T-helper 2 cell treated with Interferon-gamma antibody and Interleukin-4, amounts not matched to agents 5 μg/mL and 100 μg/mL, for 36 hours (primary cell): ENCODE measurements around the gene NCOR2.
A peak's percentile ranks its signal among the peaks of the same experiment; 100 is the strongest.

Source experiments
- DNase-seq: peaks from one replicate; pipeline ENCODE4 v3.0.0; 2021; ENCODE audit warnings: low spot score
- H3K27ac Mint-ChIP-seq: one replicate; pipeline ENCODE4 v1.8.0; 2021; ENCODE audit warnings: mild to moderate bottlenecking, mixed read lengths
- H3K27me3 Mint-ChIP-seq: one replicate; pipeline ENCODE4 v1.8.0; 2021; ENCODE audit warnings: low read depth, mixed read lengths
- H3K36me3 Mint-ChIP-seq: one replicate; pipeline ENCODE4 v1.8.0; 2021; ENCODE audit warnings: low read depth, mixed read lengths
- H3K4me1 Mint-ChIP-seq: one replicate; pipeline ENCODE4 v1.8.0; 2021; ENCODE audit warnings: low read depth, mixed read lengths
- H3K4me3 Mint-ChIP-seq: one replicate; pipeline ENCODE4 v1.8.0; 2022; ENCODE audit warnings: mild to moderate bottlenecking, moderate library complexity, mixed read lengths
- H3K9me3 Mint-ChIP-seq: one replicate; pipeline ENCODE4 v1.8.0; 2021; ENCODE audit warnings: mixed read lengths

NCOR2 gene

GRCh38 chr12:124566997-124567672, at the start of gene NCOR2:
Gene NCOR2, minus strand, starts transcription at chr12:124567612. Its CDS starts 72,361 bp downstream, at chr12:124495251.
- no peaks in the 10 kb centered on the region for H3K9me3 Mint-ChIP-seq
- H3K4me3 Mint-ChIP-seq, result peak within 1 kb of the TSS; percentile 93
- H3K27me3 Mint-ChIP-seq, result no peaks in the 10 kb centered on the region
- peak within 1 kb of the TSS; percentile 90 for H3K27ac Mint-ChIP-seq
- H3K36me3 Mint-ChIP-seq, result no peaks in the 10 kb centered on the region
- DNase-seq, result peak; percentile 35
- peaks cover 11% of the 10 kb centered on the region for H3K4me1 Mint-ChIP-seq

DNA sequence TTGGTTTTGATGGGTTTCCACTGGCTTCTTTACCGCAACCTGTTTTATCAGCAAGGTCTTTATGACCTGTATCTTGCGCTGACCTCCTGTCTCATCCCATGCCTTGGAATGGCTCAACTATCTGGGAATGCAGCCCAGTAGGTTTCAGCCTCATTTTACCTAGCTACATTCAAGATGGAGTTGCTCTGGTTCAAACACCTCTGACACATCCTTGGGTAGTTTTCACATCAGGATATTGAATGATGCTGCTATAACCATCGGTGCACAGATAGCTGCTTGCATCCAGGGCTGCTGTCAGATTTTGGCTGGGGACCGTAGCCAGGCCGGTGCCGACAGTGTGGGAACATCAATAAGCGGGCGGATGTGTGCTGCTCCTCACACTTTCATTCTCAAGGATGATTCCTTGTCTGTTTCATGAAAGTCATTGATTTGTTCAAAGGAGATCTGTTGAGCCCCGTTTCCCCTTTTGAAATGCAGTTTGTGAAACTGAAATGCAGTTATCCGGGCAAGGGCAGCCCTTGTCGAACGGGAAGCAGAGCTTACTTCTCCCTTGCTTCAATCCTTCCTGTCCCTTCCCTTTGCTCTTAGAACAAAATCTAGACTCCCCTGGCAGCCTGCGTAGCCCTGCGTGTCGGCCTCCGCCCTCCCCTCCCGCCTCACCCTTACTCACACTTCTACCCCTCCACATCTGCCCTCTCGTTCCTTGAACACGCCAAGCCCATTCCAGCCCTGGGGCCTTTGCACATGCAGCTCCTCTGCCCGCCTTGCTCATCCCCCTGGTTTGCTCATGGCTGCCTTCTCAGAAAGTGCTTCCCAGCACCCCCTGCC, 49.2 kb upstream of the NCOR2 start:
- H3K4me1 Mint-ChIP-seq, result no peaks in the 10 kb centered on the region
- no peak overlapping the region for H3K27ac Mint-ChIP-seq

DNA sequence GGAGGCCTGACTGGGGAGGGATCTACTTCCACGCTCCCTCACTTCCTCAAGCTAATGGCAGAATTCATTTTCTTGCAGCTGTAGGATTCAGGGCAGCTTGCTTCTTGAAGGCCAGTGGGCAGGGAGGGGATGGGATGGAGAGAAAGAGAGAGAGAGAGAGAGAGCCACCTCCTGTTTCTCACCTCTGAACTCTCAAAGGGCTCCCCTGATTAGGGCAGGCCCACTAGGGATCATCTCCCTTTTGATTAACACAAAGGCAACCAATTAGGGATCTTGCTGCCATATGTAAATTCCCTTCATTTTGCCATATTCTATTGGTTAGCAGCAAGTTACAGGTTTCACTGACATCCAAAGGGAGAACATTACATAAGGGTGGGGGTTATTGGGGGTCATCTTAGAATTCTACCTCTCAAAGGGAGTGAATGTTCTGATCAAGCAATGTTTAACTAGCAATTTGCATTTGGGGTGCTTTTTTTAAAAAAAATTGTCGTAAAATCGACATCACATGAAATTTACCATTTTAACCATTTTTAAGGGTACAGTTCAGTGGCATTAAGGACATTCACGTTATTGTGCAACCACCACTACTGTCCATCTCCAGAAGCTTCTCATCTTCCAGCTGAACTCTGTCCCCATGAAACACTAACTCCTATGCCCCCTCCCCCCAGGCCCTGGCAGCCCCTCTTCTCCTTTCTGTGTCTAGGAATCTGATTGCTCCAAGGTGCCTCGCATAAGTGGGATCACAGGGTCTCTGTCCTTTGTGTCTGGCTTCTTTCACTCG, 47.3 kb upstream of the NCOR2 start:
- Mint-ChIP-seq H3K27me3 (peaks cover 15% of the 10 kb centered on the region), H3K36me3 (no peaks in the 10 kb centered on the region), H3K9me3 (no peaks in the 10 kb centered on the region), H3K4me3 (no peak overlapping the region), H3K4me1 (peaks cover under 1% of the 10 kb centered on the region), H3K27ac (no peak overlapping the region)
- DNase-seq, result no peak

More for the DNA sequence above, 49.2 kb upstream of the NCOR2 start:
- DNase-seq, result no peak
- H3K9me3 Mint-ChIP-seq, result no peaks in the 10 kb centered on the region
- H3K36me3 Mint-ChIP-seq, result no peaks in the 10 kb centered on the region
- no peak overlapping the region for H3K4me3 Mint-ChIP-seq
- peaks cover 8% of the 10 kb centered on the region for H3K27me3 Mint-ChIP-seq

- no peaks in the 10 kb centered on the region for H3K9me3 Mint-ChIP-seq
- H3K36me3 Mint-ChIP-seq, result no peaks in the 10 kb centered on the region
- H3K4me3 Mint-ChIP-seq, result no peak overlapping the region
- peaks cover 13% of the 10 kb centered on the region for H3K4me1 Mint-ChIP-seq
- H3K27me3 Mint-ChIP-seq, result peaks cover 25% of the 10 kb centered on the region
- H3K27ac Mint-ChIP-seq, result no peak overlapping the region
- DNase-seq, result no peak
Measured at GRCh38 chr12:124613151-124613585, 45.8 kb upstream of the NCOR2 start.

DNA sequence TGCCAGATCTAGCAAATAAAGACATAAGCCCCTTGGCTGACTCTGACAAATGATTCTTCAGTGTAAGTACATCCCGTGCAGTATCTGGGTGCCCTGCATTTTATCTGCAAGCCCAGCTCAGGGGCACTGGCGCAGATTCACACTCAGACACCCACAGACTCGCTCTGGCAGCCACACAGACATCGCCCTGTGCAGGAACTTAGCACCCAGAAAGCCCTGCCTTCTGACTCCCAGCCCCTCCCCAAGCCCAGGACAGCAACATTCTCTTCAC, 44.9 kb upstream of the NCOR2 start:
- peaks cover 13% of the 10 kb centered on the region for H3K4me1 Mint-ChIP-seq
- no peak overlapping the region for H3K27ac Mint-ChIP-seq
- peaks cover 33% of the 10 kb centered on the region for H3K27me3 Mint-ChIP-seq
- H3K9me3 Mint-ChIP-seq, result no peaks in the 10 kb centered on the region
- DNase-seq, result no peak
- H3K4me3 Mint-ChIP-seq, result no peak overlapping the region
- no peaks in the 10 kb centered on the region for H3K36me3 Mint-ChIP-seq

GRCh38 chr12:124611559-124612409, 44.4 kb upstream of the NCOR2 start:
- peaks cover 13% of the 10 kb centered on the region for H3K4me1 Mint-ChIP-seq
- peaks cover 32% of the 10 kb centered on the region for H3K27me3 Mint-ChIP-seq
- DNase-seq, result no peak
- no peak overlapping the region for H3K4me3 Mint-ChIP-seq
- H3K27ac Mint-ChIP-seq, result no peak overlapping the region
- no peaks in the 10 kb centered on the region for H3K9me3 Mint-ChIP-seq
- no peaks in the 10 kb centered on the region for H3K36me3 Mint-ChIP-seq

- H3K4me1 Mint-ChIP-seq, result peaks cover 13% of the 10 kb centered on the region
- no peaks in the 10 kb centered on the region for H3K36me3 Mint-ChIP-seq
- peaks cover 32% of the 10 kb centered on the region for H3K27me3 Mint-ChIP-seq
- H3K27ac Mint-ChIP-seq, result no peak overlapping the region
- no peak overlapping the region for H3K4me3 Mint-ChIP-seq
- DNase-seq, result no peak
- H3K9me3 Mint-ChIP-seq, result no peaks in the 10 kb centered on the region
Measured at GRCh38 chr12:124610629-124611558, 43.5 kb upstream of the NCOR2 start.

- Mint-ChIP-seq H3K27me3 (peaks cover 35% of the 10 kb centered on the region), H3K4me3 (no peak overlapping the region), H3K36me3 (no peaks in the 10 kb centered on the region), H3K9me3 (no peaks in the 10 kb centered on the region), H3K27ac (no peak overlapping the region), H3K4me1 (peaks cover 13% of the 10 kb centered on the region)
- no peak for DNase-seq
Measured at GRCh38 chr12:124610021-124610612, 42.7 kb upstream of the NCOR2 start.

DNA sequence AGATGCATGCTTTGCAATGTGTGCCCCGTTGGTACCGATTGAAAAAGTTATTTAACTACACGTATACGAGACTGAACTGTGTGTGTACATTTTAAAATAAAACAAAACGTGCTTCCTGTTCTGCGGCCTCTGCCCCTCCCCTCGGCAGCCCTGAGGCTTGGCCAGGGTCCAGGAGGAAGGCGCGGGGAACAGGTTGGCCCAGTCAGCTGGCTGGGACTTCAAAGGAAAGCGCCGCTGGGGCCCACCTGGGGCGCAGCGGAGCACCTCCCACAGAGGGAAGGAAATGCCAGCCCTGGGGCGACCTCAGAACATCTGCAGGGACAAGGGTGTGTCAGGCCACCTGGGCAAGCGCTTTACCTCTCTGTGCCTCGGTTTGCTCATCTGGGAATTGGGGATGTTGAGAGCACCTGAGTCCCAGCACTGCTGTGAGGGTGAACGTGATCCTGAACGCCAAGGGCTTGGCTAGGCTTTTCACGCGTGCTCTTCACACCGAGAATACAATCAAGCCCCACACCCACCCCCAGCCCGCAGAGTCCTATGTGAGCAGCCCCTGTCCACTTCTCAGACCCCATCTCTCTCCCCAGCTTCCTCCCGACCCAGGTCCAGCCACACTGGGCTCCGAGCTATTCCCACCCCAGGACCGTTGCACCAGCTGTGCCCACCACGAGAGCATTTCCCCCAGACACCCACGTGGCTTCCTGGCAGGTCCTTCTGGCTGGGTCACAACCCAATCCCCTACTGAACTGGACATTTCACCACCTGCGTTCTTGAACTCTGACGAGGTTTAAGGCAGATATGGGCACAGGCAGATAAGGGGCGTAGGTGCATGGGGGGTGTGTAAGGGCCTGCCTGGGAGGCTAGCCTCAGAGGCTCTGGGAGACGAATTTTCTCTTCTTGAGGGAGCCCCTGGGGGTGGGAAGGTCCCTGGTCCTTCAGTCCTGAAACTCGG, 41.9 kb upstream of the NCOR2 start:
- Mint-ChIP-seq H3K27ac (no peak overlapping the region), H3K4me3 (peak overlapping the region; percentile 66), H3K4me1 (peaks cover 13% of the 10 kb centered on the region), H3K36me3 (no peaks in the 10 kb centered on the region), H3K9me3 (no peaks in the 10 kb centered on the region), H3K27me3 (peaks cover 35% of the 10 kb centered on the region)
- peak; percentile 17 for DNase-seq

DNA sequence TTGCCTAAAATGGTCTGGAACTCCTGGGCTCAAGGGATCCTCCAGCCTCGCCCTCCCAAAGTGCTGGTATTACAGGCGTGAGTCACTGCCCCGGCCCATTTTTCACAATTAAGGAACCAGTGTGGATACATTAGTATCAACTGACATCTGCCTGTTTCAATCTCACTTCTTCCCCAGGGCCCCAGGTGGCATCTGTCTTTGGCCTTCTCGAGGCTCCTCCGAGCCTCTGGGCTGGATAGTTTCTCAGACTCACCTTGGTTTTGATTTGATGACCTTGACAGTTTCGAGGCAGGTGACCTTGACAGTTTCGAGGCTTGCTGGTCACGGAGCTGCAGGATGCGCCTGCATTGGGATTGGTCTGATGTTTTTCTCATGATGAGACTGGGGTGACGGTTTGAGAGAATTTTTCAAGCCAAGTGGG, 41.0 kb upstream of the NCOR2 start:
- Mint-ChIP-seq H3K4me3 (peak overlapping the region; percentile 66), H3K4me1 (peaks cover 13% of the 10 kb centered on the region)

GRCh38 chr12:124607681-124608425, 40.4 kb upstream of the NCOR2 start:
- DNase-seq, result no peak
- H3K4me1 Mint-ChIP-seq, result peaks cover 13% of the 10 kb centered on the region
- H3K27me3 Mint-ChIP-seq, result peaks cover 37% of the 10 kb centered on the region
- H3K36me3 Mint-ChIP-seq, result no peaks in the 10 kb centered on the region
- no peak overlapping the region for H3K27ac Mint-ChIP-seq
- H3K4me3 Mint-ChIP-seq, result no peak overlapping the region
- H3K9me3 Mint-ChIP-seq, result no peaks in the 10 kb centered on the region

More for the DNA sequence above, 41.0 kb upstream of the NCOR2 start:
- no peak overlapping the region for H3K27ac Mint-ChIP-seq
- DNase-seq, result no peak
- no peaks in the 10 kb centered on the region for H3K9me3 Mint-ChIP-seq
- no peaks in the 10 kb centered on the region for H3K36me3 Mint-ChIP-seq
- H3K27me3 Mint-ChIP-seq, result peaks cover 35% of the 10 kb centered on the region
